ENCODE measurements around the gene CAPN8.

CAPN8 gene

GRCh38 chr1:223703668-223704013, 38.1 kb upstream of the CAPN8 start:
- no peaks in the 10 kb centered on the region for H3K36me3 ChIP-seq (ENCODE audit: control insufficient read depth, insufficient read depth, low read length)
- H3K4me3 ChIP-seq (replicated peaks; ENCODE audit: low read depth, low read length) = no peak overlapping the region
- H3K27me3 ChIP-seq (replicated peaks; ENCODE audit: control insufficient read depth, insufficient read depth, low read length) = no peaks in the 10 kb centered on the region
- TF ChIP-seq CTCF (IDR thresholded peaks at IDR 0.05; ENCODE audit: insufficient read depth, low read length, poor library complexity, severe bottlenecking) = no peak
- no peak for DNase-seq (ENCODE audit: extremely low read depth, insufficient read length)

- no peak for TF ChIP-seq CTCF (IDR thresholded peaks at IDR 0.05; ENCODE audit: insufficient read depth, low read length, poor library complexity, severe bottlenecking)
- DNase-seq (ENCODE audit: extremely low read depth, insufficient read length) = no peak
- no peaks in the 10 kb centered on the region for H3K27me3 ChIP-seq (replicated peaks; ENCODE audit: control insufficient read depth, insufficient read depth, low read length)
- H3K36me3 ChIP-seq (ENCODE audit: control insufficient read depth, insufficient read depth, low read length) = no peaks in the 10 kb centered on the region
- no peak overlapping the region for H3K4me3 ChIP-seq (replicated peaks; ENCODE audit: low read depth, low read length)
These were observed 37.5 kb upstream of the CAPN8 start for GRCh38 chr1:223702735-223703667.

- DNase-seq (ENCODE audit: extremely low read depth, insufficient read length) = no peak
- TF ChIP-seq CTCF (IDR thresholded peaks at IDR 0.05; ENCODE audit: insufficient read depth, low read length, poor library complexity, severe bottlenecking) = no peak
- H3K27me3 ChIP-seq (replicated peaks; ENCODE audit: control insufficient read depth, insufficient read depth, low read length) = no peaks in the 10 kb centered on the region
These were observed 35.6 kb upstream of the CAPN8 start for GRCh38 chr1:223700942-223701637.

GRCh38 chr1:223700388-223700918, 35.0 kb upstream of the CAPN8 start:
- no peak for TF ChIP-seq CTCF (IDR thresholded peaks at IDR 0.05; ENCODE audit: insufficient read depth, low read length, poor library complexity, severe bottlenecking)
- DNase-seq (ENCODE audit: extremely low read depth, insufficient read length) = no peak
- Histone ChIP-seq H3K27me3 (replicated peaks; ENCODE audit: control insufficient read depth, insufficient read depth, low read length) (no peaks in the 10 kb centered on the region), H3K36me3 (ENCODE audit: control insufficient read depth, insufficient read depth, low read length) (no peaks in the 10 kb centered on the region), H3K4me3 (replicated peaks; ENCODE audit: low read depth, low read length) (no peak overlapping the region)

More at GRCh38 chr1:223700942-223701637, 35.6 kb upstream of the CAPN8 start:
- H3K36me3 ChIP-seq (ENCODE audit: control insufficient read depth, insufficient read depth, low read length) = no peaks in the 10 kb centered on the region
- H3K4me3 ChIP-seq (replicated peaks; ENCODE audit: low read depth, low read length) = no peak overlapping the region

GRCh38 chr1:223695941-223696340, 30.4 kb upstream of the CAPN8 start:
- TF ChIP-seq CTCF (IDR thresholded peaks at IDR 0.05; ENCODE audit: insufficient read depth, low read length, poor library complexity, severe bottlenecking) = no peak
- Histone ChIP-seq H3K4me3 (replicated peaks; ENCODE audit: low read depth, low read length) (no peak overlapping the region), H3K36me3 (ENCODE audit: control insufficient read depth, insufficient read depth, low read length) (no peaks in the 10 kb centered on the region), H3K27me3 (replicated peaks; ENCODE audit: control insufficient read depth, insufficient read depth, low read length) (no peaks in the 10 kb centered on the region)
- no peak for DNase-seq (ENCODE audit: extremely low read depth, insufficient read length)

Measured in GM06990 (cell line).